GM21737 (cell line): Measurements from ENCODE around the gene ERFL.

ENCODE experiments used
- ATAC-seq: cut with Tn5 transposase; IDR thresholded peaks from one replicate; pipeline ENCODE4 v1.9.1; 2021; ENCODE audit warnings: mild to moderate bottlenecking, moderate library complexity; ENCODE audit not compliant: unreplicated experiment

ERFL gene

GRCh38 chr19:41861116-41861768 is 67.0 kb downstream of the ERFL start:
- ATAC-seq, result no peak

DNA sequence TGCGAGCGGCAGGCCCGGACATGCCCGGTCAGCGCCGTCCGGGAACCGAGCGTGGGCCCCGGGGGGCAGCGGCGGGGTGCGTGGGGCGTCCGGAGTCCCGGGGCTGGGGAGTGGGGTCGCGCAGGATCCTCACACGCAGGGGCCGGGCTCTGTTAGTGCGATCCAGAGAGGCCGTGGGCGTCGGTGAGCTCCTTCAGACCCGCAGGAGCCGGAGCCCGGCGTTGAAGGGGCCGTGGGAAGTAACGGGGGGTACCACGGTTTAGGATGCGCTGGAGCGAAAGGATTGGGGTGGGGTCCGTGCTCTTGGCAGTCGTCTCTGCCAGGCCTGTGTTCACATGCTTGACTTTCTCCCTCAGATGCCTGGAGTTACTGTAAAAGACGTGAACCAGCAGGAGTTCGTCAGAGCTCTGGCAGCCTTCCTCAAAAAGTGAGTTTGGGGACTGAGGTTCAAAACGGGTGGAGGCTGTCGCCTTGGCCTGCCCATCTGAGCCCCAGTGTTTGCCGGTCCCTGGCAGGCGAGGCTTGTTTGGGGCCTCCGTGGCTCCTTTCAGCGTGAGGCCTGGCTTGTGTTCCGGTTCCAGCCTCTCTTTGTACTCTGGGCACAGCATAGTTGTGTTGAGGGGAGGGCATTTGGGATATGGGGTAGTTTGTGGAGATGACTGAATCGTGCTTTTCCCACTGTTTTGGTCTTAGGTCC is 67.7 kb downstream of the ERFL start:
- no peak for ATAC-seq

DNA sequence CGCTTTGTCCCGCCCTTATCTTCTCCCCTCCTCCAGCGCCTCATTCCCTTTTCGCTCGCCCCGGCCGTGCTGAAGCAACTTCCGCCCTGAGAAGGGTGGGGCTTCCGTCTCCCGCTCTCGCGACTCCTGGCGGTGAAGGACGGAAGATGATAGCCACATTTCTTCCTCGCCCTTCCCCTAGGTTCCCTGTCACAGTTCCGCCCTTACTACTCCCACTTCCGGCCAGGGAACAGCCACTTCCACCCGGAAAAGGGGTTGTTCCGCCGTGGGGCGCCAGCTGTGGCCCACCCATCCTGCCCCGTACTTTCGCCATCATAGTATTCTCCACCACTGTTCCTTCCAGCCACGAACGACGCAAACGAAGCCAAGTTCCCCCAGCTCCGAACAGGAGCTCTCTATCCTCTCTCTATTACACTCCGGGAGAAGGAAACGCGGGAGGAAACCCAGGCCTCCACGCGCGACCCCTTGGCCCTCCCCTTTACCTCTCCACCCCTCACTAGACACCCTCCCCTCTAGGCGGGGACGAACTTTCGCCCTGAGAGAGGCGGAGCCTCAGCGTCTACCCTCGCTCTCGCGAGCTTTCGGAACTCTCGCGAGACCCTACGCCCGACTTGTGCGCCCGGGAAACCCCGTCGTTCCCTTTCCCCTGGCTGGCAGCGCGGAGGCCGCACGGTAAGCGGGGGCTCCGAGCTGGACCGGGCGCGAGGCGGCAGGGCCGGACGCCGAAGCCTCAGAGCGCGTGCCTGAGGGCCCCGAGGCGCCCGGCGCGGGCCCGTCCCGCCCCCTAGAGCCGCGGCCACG is 68.4 kb downstream of the ERFL start, which contains the start of gene RPS19:
Gene RPS19 (plus strand): TSS at position 638 of the 801 bp plus-strand sequence. CDS start 520 bp downstream, outside the sequence.
- ATAC-seq, result peak; percentile 72

DNA sequence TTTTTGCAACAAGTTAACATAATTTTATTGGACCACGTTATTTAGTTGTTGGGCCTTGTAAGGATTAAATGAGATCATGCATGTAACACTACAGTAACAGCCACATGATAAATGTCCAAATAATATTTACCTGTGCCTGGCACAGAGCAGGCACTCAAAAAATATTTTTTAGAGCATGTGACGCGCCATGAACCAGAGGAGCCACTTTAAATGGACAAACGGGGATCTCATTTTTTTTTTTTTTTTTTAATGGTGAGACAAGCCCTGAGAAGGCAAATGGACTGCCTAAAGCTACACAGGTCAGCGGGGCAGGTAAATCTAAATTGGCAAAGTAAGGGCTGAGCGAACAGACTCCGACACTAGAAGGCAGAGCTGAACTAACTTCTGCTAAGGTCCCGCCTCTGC is 69.0 kb downstream of the ERFL start:
- ATAC-seq, result no peak
